ENCODE measurements around the gene FCER1G. TPM values are rescaled to one million over a fixed set of nuclear protein-coding genes. Genes with fewer than 3 reads are reported as not detected.

FCER1G gene
- polyA plus RNA-seq, 3 donors: 2,686 to 4,191 (median 2,715) TPM

DNA sequence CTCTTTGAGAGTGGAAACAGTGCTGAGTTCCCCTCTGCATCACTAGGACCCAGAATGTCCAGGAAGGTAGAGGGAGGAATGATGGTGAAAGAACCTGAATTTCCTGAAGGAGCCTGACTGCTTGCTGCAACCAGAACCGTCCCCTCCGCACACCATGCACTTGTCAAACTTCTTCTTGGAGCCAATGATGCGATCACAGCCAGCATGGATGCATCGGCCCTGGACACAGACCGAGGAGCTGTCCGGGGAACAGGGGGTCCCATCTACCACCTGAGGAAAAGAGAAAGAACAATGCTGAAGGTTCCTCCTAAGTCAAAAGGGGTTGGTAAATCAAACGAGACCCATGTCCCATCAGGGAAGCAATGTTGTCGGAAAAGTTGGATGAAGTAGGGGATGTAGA lies 23.1 kb upstream of the FCER1G start:
- no peak overlapping the region for H3K27ac ChIP-seq (ENCODE audit: low read depth in 1 of 2, low read length in 2 of 2)
- no peak for DNase-seq
- WGBS (ENCODE audit: insufficient coverage): 85% methylated on average over 6 of the region's 8 CpGs
- no peaks in the 10 kb centered on the region for H4K20me1 ChIP-seq (ENCODE audit: insufficient read depth, low read length)
- no peak for TF ChIP-seq CTCF (IDR thresholded peaks at IDR 0.05)
- no peaks in the 10 kb centered on the region for H3K9me3 ChIP-seq (replicated peaks in 1 of 2; ENCODE audit: control insufficient read depth in 1 of 2, insufficient read depth in 1 of 2, low read length in 2 of 2)
- Mint-ChIP-seq H3K4me3 (no peak overlapping the region), H3K27me3 (ENCODE audit: low read depth in 3 of 3) (peaks cover 0 to 4% (median 2%) of the 10 kb centered on the region in 3 donors), H3K9me3 (no peaks in the 10 kb centered on the region), H3K4me1 (peaks cover 67% of the 10 kb centered on the region), H3K36me3 (peaks cover 0 to 3% of the 10 kb centered on the region in 2 donors), H3K27ac (peak overlapping the region in 1 of 7 donors; percentile 30)
- no peaks in the 10 kb centered on the region for H3K27me3 ChIP-seq (ENCODE audit: control insufficient read depth in 2 of 2, insufficient read depth in 2 of 2, low read length in 2 of 2)
- peaks cover 59 to 63% of the 10 kb centered on the region in 2 donors for H3K4me1 ChIP-seq (ENCODE audit: control insufficient read depth in 1 of 2, insufficient read depth in 2 of 2, low read length in 2 of 2)
- no peak overlapping the region for H2AFZ ChIP-seq (ENCODE audit: insufficient read depth, low read depth, low read length, poor library complexity, severe bottlenecking)
- intact Hi-C loops (cut with micrococcal nuclease): no loop called here
- no peaks in the 10 kb centered on the region for H3K79me2 ChIP-seq (ENCODE audit: insufficient read depth, low read length)
- H3K4me2 ChIP-seq (replicated peaks; ENCODE audit: extremely low read depth, low read length, poor library complexity, severe bottlenecking): no peak overlapping the region
- H3K4me3 ChIP-seq (replicated peaks in 1 of 3; ENCODE audit: low read depth in 2 of 3, low read length in 3 of 3): no peak overlapping the region
- no peak overlapping the region for H3K9ac ChIP-seq (ENCODE audit: insufficient read depth, low read length, poor library complexity, severe bottlenecking)
- H3K36me3 ChIP-seq (replicated peaks in 1 of 2; ENCODE audit: control insufficient read depth in 1 of 2, insufficient read depth in 2 of 2, low read length in 2 of 2): no peaks in the 10 kb centered on the region

DNA sequence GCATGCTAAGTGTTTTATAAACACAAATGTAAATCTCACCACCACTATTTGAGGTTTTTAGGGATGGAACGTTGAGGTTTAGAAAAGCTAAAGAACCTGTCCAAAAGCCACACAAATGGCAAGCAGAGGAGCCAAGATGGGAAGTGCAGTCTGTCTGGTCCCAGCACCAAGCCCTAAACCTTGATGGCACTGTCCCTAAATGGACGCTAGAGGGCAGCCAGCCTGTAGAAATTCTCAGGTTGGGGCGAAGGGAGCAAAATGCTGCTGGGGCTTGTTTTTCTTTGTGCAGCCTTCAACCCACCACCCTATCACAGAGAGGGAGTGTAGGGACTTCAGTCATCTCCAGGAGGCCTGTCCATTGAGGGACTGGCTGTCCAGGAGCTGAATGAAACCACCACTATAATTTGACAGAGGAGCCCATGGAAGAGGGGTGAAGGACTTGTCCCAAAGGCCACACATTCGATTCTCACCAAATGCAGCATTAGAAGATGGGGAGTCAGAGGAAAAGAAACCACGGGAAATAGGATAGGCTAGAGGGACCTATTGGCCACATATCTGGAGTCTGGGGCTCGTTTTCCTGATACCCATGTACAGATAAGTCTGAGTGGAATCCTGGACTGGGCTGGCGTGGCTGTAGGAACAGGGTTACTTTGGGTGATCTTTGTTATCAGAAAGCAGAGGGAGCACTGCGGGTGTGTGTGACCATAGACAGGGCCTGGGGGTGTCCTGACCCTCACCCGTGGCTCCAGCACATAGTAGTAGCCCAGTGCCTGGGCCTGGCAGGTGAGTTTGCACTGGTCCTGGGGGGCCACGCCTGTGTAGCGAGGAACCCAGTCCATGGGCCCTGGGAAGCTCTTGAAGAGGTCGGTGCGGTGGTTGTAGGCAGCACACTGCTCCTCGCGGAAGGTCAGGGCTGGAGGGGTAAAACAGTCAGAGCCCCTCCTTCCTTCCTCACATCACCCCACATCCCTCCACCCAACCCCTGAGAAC lies 22.3 kb upstream of the FCER1G start:
- Mint-ChIP-seq H3K36me3 (no peaks in the 10 kb centered on the region), H3K27ac (peak overlapping the region in 5 of 7 donors; percentile 18 to 81 (median 35)), H3K4me1 (peaks cover 63% of the 10 kb centered on the region), H3K9me3 (no peaks in the 10 kb centered on the region), H3K27me3 (ENCODE audit: low read depth in 3 of 3) (peaks cover 0 to 3% (median 2%) of the 10 kb centered on the region in 3 donors), H3K4me3 (no peak overlapping the region)
- peak; percentile 63 to 81 (median 74) for DNase-seq
- Histone ChIP-seq H3K79me2 (ENCODE audit: insufficient read depth, low read length) (no peaks in the 10 kb centered on the region), H3K4me3 (replicated peaks in 1 of 3; ENCODE audit: low read depth in 2 of 3, low read length in 3 of 3) (no peak overlapping the region), H3K9ac (ENCODE audit: insufficient read depth, low read length, poor library complexity, severe bottlenecking) (no peak overlapping the region), H4K20me1 (ENCODE audit: insufficient read depth, low read length) (no peaks in the 10 kb centered on the region), H3K27ac (ENCODE audit: low read depth in 1 of 2, low read length in 2 of 2) (peak overlapping the region in 1 of 2 donors; percentile 22), H3K9me3 (replicated peaks in 1 of 2; ENCODE audit: control insufficient read depth in 1 of 2, insufficient read depth in 1 of 2, low read length in 2 of 2) (no peaks in the 10 kb centered on the region), H3K27me3 (ENCODE audit: control insufficient read depth in 2 of 2, insufficient read depth in 2 of 2, low read length in 2 of 2) (no peaks in the 10 kb centered on the region), H3K36me3 (replicated peaks in 1 of 2; ENCODE audit: control insufficient read depth in 1 of 2, insufficient read depth in 2 of 2, low read length in 2 of 2) (no peaks in the 10 kb centered on the region), H3K4me2 (replicated peaks; ENCODE audit: extremely low read depth, low read length, poor library complexity, severe bottlenecking) (no peak overlapping the region), H3K4me1 (ENCODE audit: control insufficient read depth in 1 of 2, insufficient read depth in 2 of 2, low read length in 2 of 2) (peaks cover 51 to 55% of the 10 kb centered on the region in 2 donors), H2AFZ (ENCODE audit: insufficient read depth, low read depth, low read length, poor library complexity, severe bottlenecking) (peak overlapping the region; percentile 43)
- intact Hi-C loops (cut with micrococcal nuclease): no loop called here
- WGBS (ENCODE audit: insufficient coverage): 86% methylated on average over 7 of the region's 15 CpGs
- peak; percentile 84 for TF ChIP-seq CTCF (IDR thresholded peaks at IDR 0.05)
